HT-29 (cell line): Measurements from ENCODE around the gene OPCML. TPM values are rescaled to one million over a fixed set of nuclear protein-coding genes. Genes with fewer than 3 reads are reported as not detected.

Experiments used
- DNase-seq: peaks from one replicate; pipeline ENCODE4 v3.0.0-alpha.2; 2015; ENCODE audit warnings: low spot score
- total RNA-seq: library from RNA; depleted of rRNA; stranded (reverse); fragments of >200 nt; shearing (Covaris generic); gene quantifications from 2 replicates; pipeline ENCODE4 v1.2.3, GENCODE V29; 2014

The OPCML gene
- total RNA-seq, 1 experiment from 2014 or later: not detected

- DNase-seq: no peak
Observed at GRCh38 chr11:132942611-132943356, 589.5 kb downstream of the OPCML start.

- no peak for DNase-seq
Observed at GRCh38 chr11:132941761-132942160, 590.5 kb downstream of the OPCML start.

GRCh38 chr11:132941024-132941646 is 591.2 kb downstream of the OPCML start:
- DNase-seq: peak; percentile 70

- no peak for DNase-seq
Observed at GRCh38 chr11:132937016-132937415, 595.3 kb downstream of the OPCML start.

GRCh38 chr11:132935383-132935782 is 596.9 kb downstream of the OPCML start:
- DNase-seq: no peak

GRCh38 chr11:132933703-132934102 is 598.6 kb downstream of the OPCML start:
- no peak for DNase-seq

- DNase-seq: no peak
Observed at GRCh38 chr11:132925825-132926469, 606.4 kb downstream of the OPCML start.

GRCh38 chr11:132921597-132921996 is 610.7 kb downstream of the OPCML start:
- no peak for DNase-seq

GRCh38 chr11:132920451-132921096 is 611.7 kb downstream of the OPCML start:
- no peak for DNase-seq

GRCh38 chr11:132914600-132914999 is 617.7 kb downstream of the OPCML start:
- no peak for DNase-seq

- DNase-seq: no peak
Observed at GRCh38 chr11:132913886-132914285, 618.4 kb downstream of the OPCML start.

GRCh38 chr11:132913295-132913694 is 619.0 kb downstream of the OPCML start:
- no peak for DNase-seq

GRCh38 chr11:132911186-132911585 is 621.1 kb downstream of the OPCML start:
- peak; percentile 98 for DNase-seq

GRCh38 chr11:132910011-132910760 is 622.1 kb downstream of the OPCML start:
- no peak for DNase-seq

GRCh38 chr11:132909021-132909606 is 623.2 kb downstream of the OPCML start:
- no peak for DNase-seq

GRCh38 chr11:132908414-132908810 is 623.9 kb downstream of the OPCML start:
- no peak for DNase-seq

GRCh38 chr11:132907651-132908413 is 624.5 kb downstream of the OPCML start:
- DNase-seq: no peak

GRCh38 chr11:132904607-132905006 is 627.7 kb downstream of the OPCML start:
- no peak for DNase-seq

- DNase-seq: no peak
Observed at GRCh38 chr11:132904091-132904490, 628.2 kb downstream of the OPCML start.
